ENCODE data around the gene SLC25A10.
"Not testable (repeated sequence)": the region's sequence is repeated elsewhere in the genome, so short reads cannot be mapped to it uniquely, and the experiment has no call there.

SLC25A10 gene

DNA sequence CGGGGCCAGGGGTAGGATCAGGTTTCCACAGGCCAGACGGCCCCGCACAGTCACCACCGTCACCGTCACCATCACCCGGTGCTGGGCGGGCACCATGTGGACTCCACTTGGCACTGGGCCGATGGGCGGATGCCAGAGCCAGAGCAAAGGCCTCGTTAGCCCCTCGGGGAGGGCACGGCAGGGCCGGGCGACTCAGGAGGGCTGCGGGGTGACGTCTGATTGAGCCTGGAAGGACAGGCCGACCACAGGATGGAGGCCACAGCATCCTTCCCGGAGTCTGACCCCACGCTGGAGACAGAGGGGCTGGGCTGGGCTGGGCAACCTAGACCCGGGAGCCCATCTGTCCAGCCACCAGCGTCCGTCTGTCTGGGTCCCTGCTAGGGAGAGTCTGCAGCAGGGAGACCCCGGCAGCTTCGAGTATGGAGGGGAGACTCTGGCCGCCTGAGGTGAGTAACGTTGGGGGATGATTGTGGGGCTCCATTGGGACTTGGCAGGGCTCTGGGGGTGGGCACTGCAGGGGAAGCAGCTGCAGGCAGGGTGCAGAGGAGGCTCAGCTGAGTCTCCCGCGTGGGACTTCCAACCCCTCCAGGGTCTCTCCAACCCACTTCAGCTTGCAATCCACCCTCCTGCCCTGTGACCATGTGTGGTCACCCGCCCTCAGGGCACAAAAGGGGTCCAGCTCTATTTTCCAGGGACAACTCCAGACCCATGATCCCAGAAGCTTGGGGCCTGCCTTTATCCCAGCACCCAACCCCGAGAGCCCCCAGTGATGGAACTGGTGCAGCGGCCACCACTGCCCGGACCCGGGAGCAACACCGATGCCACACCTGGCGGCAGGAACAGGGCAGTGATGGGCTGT is 22.6 kb downstream of the SLC25A10 start:
- ATAC-seq (ENCODE audit: low read depth): no peak
- Histone ChIP-seq H3K4me1 (ENCODE audit: insufficient read depth, poor library complexity, severe bottlenecking) (peaks cover 8% of the 10 kb centered on the region), H3K36me3 (ENCODE audit: low read depth) (no peaks in the 10 kb centered on the region), H3K9me3 (ENCODE audit: severe bottlenecking) (no peaks in the 10 kb centered on the region), H3K27ac (ENCODE audit: poor library complexity, severe bottlenecking) (no peak overlapping the region), H3K4me3 (ENCODE audit: severe bottlenecking) (no peak overlapping the region), H3K27me3 (ENCODE audit: insufficient read depth, poor library complexity, severe bottlenecking) (no peaks in the 10 kb centered on the region)
- DNase-seq (ENCODE audit: low spot score): peak; percentile 69
- TF ChIP-seq, protein P1, sequence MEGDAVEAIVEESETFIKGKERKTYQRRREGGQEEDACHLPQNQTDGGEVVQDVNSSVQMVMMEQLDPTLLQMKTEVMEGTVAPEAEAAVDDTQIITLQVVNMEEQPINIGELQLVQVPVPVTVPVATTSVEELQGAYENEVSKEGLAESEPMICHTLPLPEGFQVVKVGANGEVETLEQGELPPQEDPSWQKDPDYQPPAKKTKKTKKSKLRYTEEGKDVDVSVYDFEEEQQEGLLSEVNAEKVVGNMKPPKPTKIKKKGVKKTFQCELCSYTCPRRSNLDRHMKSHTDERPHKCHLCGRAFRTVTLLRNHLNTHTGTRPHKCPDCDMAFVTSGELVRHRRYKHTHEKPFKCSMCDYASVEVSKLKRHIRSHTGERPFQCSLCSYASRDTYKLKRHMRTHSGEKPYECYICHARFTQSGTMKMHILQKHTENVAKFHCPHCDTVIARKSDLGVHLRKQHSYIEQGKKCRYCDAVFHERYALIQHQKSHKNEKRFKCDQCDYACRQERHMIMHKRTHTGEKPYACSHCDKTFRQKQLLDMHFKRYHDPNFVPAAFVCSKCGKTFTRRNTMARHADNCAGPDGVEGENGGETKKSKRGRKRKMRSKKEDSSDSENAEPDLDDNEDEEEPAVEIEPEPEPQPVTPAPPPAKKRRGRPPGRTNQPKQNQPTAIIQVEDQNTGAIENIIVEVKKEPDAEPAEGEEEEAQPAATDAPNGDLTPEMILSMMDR (IDR thresholded peaks at IDR 0.05; ENCODE audit: poor library complexity, severe bottlenecking): no peak

DNA sequence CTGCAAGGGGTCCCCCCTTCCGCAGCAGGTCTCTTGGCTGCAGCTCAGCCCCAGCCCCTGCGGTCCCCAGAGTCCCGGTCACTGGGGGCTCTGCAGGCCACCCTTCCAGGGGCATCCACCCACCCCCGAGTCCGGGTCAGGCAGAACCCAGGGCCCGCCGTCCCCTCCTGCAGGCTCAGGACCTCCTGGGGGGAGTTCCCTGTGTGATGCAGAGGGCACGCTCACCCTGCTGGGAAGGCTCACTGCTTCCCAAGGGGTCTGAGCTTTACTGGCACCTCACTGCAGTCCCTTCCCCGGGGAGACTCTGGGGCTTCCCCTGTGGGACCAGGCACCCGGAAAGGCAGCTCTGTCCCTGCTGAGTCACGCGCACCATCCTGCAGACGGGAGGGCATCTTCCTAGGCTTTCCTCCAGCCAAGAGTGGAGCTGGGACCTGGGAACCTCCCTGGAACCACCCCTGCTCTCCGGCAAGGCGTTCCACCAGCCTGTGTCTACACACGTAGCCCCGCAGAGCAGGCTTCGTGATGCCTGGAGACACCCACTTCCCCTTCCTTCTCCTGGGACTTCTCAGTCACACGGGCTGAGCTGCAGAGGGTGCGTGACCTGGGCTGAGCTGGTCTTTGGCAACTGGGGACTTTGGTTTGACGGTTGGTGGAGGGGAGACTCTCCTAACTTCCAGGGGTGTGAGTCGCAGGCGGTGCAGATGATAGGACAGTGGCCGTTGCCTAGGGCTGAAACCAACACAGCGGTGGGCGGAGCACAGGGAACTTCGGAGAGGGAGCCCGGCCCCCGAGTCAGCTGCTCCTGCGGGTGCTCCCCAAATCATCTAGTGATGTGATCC is 23.4 kb downstream of the SLC25A10 start:
- Histone ChIP-seq H3K27me3 (ENCODE audit: insufficient read depth, poor library complexity, severe bottlenecking) (no peaks in the 10 kb centered on the region), H3K4me3 (ENCODE audit: severe bottlenecking) (no peak overlapping the region), H3K36me3 (ENCODE audit: low read depth) (no peaks in the 10 kb centered on the region), H3K9me3 (ENCODE audit: severe bottlenecking) (no peaks in the 10 kb centered on the region), H3K27ac (ENCODE audit: poor library complexity, severe bottlenecking) (no peak overlapping the region), H3K4me1 (ENCODE audit: insufficient read depth, poor library complexity, severe bottlenecking) (peaks cover 8% of the 10 kb centered on the region)
- TF ChIP-seq, protein P1 (IDR thresholded peaks at IDR 0.05; ENCODE audit: poor library complexity, severe bottlenecking): no peak
- peak; percentile 55 for ATAC-seq (ENCODE audit: low read depth)
- DNase-seq (ENCODE audit: low spot score): peak; percentile 68

DNA sequence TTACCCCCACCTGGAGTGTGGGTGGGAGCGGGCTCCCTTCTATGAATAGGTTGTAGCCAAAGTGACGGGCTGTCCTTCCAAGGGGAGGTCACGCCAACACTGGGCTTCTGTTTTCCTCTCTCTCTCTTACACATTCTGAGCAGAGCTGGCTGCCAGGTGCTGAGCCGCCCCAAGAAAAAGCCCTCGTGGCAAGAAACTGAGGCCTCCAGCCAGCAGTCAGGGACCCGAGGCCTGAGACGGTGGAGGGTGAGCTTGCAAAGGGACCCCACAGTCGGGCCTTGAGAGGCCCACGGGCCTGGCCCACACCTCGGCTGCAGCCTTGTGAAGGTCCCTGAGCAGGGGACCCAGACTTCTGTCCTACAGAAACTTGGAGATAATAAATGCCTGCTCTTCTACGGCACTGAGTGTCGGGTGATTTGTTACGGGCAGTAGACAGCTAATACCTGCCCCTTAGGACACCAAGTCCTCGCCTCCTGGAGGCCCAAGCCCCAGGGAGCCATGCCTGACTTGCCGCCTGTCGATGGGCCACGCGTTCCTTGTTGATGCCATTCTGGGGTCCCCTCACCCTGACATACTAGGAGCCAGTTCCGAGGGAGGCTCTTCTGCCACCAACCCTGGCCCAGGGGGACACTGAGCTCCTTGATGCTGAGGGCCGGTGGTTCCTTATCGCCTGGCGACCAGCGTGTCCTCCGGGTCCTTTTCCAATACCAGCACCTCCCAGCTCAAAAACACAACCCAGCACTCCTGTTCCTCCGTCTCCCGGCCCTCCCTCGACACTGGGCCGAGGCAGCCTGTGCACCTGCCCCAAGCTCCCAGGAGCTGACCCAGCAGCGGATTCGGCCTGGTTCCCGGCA is 26.1 kb downstream of the SLC25A10 start:
- TF ChIP-seq, protein P1 (IDR thresholded peaks at IDR 0.05; ENCODE audit: poor library complexity, severe bottlenecking): no peak
- no peaks in the 10 kb centered on the region for H3K36me3 ChIP-seq (ENCODE audit: low read depth)
- H3K9me3 ChIP-seq (ENCODE audit: severe bottlenecking): no peaks in the 10 kb centered on the region
- no peaks in the 10 kb centered on the region for H3K27me3 ChIP-seq (ENCODE audit: insufficient read depth, poor library complexity, severe bottlenecking)
- peak; percentile 61 for DNase-seq (ENCODE audit: low spot score)
- no peak overlapping the region for H3K4me3 ChIP-seq (ENCODE audit: severe bottlenecking)
- H3K4me1 ChIP-seq (ENCODE audit: insufficient read depth, poor library complexity, severe bottlenecking): peaks cover 8% of the 10 kb centered on the region
- no peak for ATAC-seq (ENCODE audit: low read depth)
- H3K27ac ChIP-seq (ENCODE audit: poor library complexity, severe bottlenecking): no peak overlapping the region

GRCh38 chr17:81738801-81739393 is 26.8 kb downstream of the SLC25A10 start:
- ATAC-seq (ENCODE audit: low read depth): no peak
- Histone ChIP-seq H3K27me3 (ENCODE audit: insufficient read depth, poor library complexity, severe bottlenecking) (no peaks in the 10 kb centered on the region), H3K9me3 (ENCODE audit: severe bottlenecking) (no peaks in the 10 kb centered on the region), H3K4me3 (ENCODE audit: severe bottlenecking) (no peak overlapping the region), H3K27ac (ENCODE audit: poor library complexity, severe bottlenecking) (no peak overlapping the region), H3K4me1 (ENCODE audit: insufficient read depth, poor library complexity, severe bottlenecking) (peaks cover 8% of the 10 kb centered on the region), H3K36me3 (ENCODE audit: low read depth) (no peaks in the 10 kb centered on the region)
- peak; percentile 68 for DNase-seq (ENCODE audit: low spot score)
- TF ChIP-seq, protein P1 (IDR thresholded peaks at IDR 0.05; ENCODE audit: poor library complexity, severe bottlenecking): no peak

- not testable (repeated sequence) for H3K4me1 ChIP-seq (ENCODE audit: insufficient read depth, poor library complexity, severe bottlenecking); H3K27me3 ChIP-seq (ENCODE audit: insufficient read depth, poor library complexity, severe bottlenecking); H3K4me3 ChIP-seq (ENCODE audit: severe bottlenecking); H3K36me3 ChIP-seq (ENCODE audit: low read depth); ATAC-seq (ENCODE audit: low read depth); H3K9me3 ChIP-seq (ENCODE audit: severe bottlenecking); H3K27ac ChIP-seq (ENCODE audit: poor library complexity, severe bottlenecking)
- DNase-seq (ENCODE audit: low spot score): peak; percentile 36
These were observed 27.5 kb downstream of the SLC25A10 start for GRCh38 chr17:81739593-81739992.
